ENCODE data around the gene MAP7D1. TPM values are rescaled to one million over a fixed set of nuclear protein-coding genes. Genes with fewer than 3 reads are reported as not detected.
A peak's percentile ranks its signal among the peaks of the same experiment; 100 is the strongest.

MAP7D1 gene
- total RNA-seq, 1 donor from 2014 or later: 114 TPM

DNA sequence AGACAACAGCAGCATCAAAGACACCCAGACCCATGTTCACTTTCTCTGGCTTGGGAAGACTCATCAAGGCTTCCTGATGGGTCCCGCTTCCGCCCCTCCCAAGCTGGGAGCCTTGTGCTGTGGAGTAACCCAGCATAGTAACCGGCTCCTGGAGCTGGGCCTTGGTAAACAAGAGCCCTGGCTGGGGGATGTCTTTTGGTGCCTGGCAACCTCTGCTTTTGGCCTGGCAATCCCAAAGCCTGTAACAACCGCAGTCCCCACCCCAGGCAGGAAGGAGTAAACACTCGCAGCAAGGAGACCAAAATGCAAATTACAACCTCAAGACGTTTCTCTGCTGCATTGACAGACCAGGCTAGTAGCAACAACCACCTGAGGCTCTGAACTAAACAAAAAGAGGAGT lies 51.4 kb downstream of the MAP7D1 start:
- no peak overlapping the region for H3K4me3 ChIP-seq

DNA sequence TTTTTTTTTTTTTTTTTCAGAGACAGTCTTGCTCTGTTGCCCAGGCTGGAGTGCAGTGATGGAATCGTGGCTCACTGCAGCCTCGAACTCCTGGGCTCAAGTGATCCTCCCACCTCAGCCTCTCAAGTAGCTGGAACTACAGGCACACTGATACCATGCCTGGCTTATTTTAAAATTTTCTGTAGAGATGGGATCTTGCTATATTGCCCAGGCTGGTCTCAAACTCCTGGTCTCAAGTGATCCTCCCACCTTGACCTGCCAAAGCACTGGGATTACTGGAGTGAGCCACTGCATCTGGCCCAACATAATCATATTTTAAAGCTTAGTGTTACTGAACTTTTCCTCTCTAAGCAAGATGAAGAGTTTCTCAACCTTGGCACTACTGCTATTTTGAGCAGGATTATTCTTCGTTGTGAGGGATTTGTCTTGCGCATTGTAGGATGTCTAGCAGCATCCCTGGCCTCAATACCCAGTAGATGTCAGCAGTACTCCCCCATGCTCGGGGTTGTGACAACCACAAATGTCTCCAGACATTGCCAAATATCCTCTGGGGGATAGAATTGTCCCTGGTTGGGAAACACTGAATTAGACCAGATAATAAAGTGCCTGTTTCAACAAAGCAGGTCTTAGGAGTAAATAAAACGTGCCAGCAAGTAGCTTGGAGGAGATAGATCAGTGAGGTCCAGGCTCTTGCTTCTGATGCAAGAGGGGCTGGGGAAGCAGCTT lies 53.2 kb downstream of the MAP7D1 start:
- H3K36me3 ChIP-seq: no peaks in the 10 kb centered on the region
- no peak for DNase-seq
- ATAC-seq: peak; percentile 50
- H3K27ac ChIP-seq: no peak overlapping the region
- intact Hi-C loops (cut with DNase I): no loop called here
- no peaks in the 10 kb centered on the region for H3K27me3 ChIP-seq
- no peak overlapping the region for H3K4me3 ChIP-seq
- no peaks in the 10 kb centered on the region for H3K9me3 ChIP-seq
- TF ChIP-seq CTCF (IDR thresholded peaks at IDR 0.05): no peak
- H3K4me1 ChIP-seq: peaks cover 16% of the 10 kb centered on the region

More for the DNA sequence above, 51.4 kb downstream of the MAP7D1 start:
- Histone ChIP-seq H3K36me3 (no peaks in the 10 kb centered on the region), H3K27ac (peak overlapping the region; percentile 24), H3K9me3 (no peaks in the 10 kb centered on the region), H3K27me3 (no peaks in the 10 kb centered on the region), H3K4me1 (peaks cover 20% of the 10 kb centered on the region)
- intact Hi-C loops (cut with DNase I): no loop called here
- no peak for TF ChIP-seq CTCF (IDR thresholded peaks at IDR 0.05)
- DNase-seq (peak; percentile 66), ATAC-seq (peak; percentile 51)

DNA sequence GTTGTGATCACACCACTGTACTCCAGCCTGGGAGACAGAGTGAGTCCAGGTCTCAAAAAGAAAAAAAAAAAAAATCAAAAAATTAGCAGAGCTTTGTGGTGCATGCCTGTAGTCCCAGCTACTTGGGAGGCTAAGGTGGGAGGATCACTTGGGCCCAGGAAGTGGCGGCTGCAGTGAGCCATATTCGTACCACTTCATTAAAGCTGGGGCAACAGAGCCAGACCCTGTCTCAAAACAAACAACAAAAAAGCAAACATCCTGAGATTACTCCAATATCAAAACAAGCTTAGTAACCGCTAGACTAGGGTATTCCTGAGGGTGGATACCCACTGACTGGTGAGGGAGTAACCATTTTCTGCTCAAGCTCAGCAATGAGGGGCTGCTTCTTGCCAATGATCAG lies 55.3 kb downstream of the MAP7D1 start:
- Histone ChIP-seq H3K4me1 (peaks cover 11% of the 10 kb centered on the region), H3K27me3 (no peaks in the 10 kb centered on the region), H3K9me3 (no peaks in the 10 kb centered on the region), H3K36me3 (no peaks in the 10 kb centered on the region), H3K27ac (no peak overlapping the region), H3K4me3 (no peak overlapping the region)
- intact Hi-C loops (cut with DNase I): no loop called here
- no peak for TF ChIP-seq CTCF (IDR thresholded peaks at IDR 0.05)
- DNase-seq (no peak), ATAC-seq (no peak)

GRCh38 chr1:36211841-36212240 lies 55.9 kb downstream of the MAP7D1 start:
- Histone ChIP-seq H3K4me1 (peaks cover 11% of the 10 kb centered on the region), H3K27ac (no peak overlapping the region), H3K36me3 (no peaks in the 10 kb centered on the region), H3K9me3 (no peaks in the 10 kb centered on the region), H3K27me3 (no peaks in the 10 kb centered on the region), H3K4me3 (no peak overlapping the region)
- DNase-seq (no peak), ATAC-seq (no peak)
- intact Hi-C loops (cut with DNase I): no loop called here
- no peak for TF ChIP-seq CTCF (IDR thresholded peaks at IDR 0.05)

- DNase-seq (no peak), ATAC-seq (peak; percentile 84)
- TF ChIP-seq CTCF (IDR thresholded peaks at IDR 0.05): no peak
- Histone ChIP-seq H3K9me3 (no peaks in the 10 kb centered on the region), H3K27ac (no peak overlapping the region), H3K4me3 (no peak overlapping the region), H3K27me3 (no peaks in the 10 kb centered on the region), H3K36me3 (no peaks in the 10 kb centered on the region), H3K4me1 (peaks cover 4% of the 10 kb centered on the region)
- intact Hi-C loops (cut with DNase I): no loop called here
Observed at GRCh38 chr1:36212782-36213181, 56.8 kb downstream of the MAP7D1 start.
